ENCODE measurements around the gene PAXIP1. TPM values are rescaled to one million over a fixed set of nuclear protein-coding genes. Genes with fewer than 3 reads are reported as not detected.
"Not testable (repeated sequence)": the region's sequence is repeated elsewhere in the genome, so short reads cannot be mapped to it uniquely, and the experiment has no call there.

The PAXIP1 gene
- total RNA-seq, 1 donor from 2014 or later: 5.8 TPM

GRCh38 chr7:154950960-154951359, 52.0 kb downstream of the PAXIP1 start:
- ATAC-seq (peak; percentile 80), DNase-seq (ENCODE audit: low spot score) (no peak)

- DNase-seq (ENCODE audit: low spot score) (no peak), ATAC-seq (no peak)
Observed at GRCh38 chr7:154947604-154948003, 55.3 kb downstream of the PAXIP1 start.

- no peak for ATAC-seq
- no peak for DNase-seq (ENCODE audit: low spot score)
Observed at GRCh38 chr7:154946166-154946565, 56.8 kb downstream of the PAXIP1 start.

GRCh38 chr7:154943906-154944305, 59.0 kb downstream of the PAXIP1 start:
- DNase-seq (ENCODE audit: low spot score) (no peak), ATAC-seq (no peak)

- ATAC-seq (no peak), DNase-seq (ENCODE audit: low spot score) (no peak)
Observed at GRCh38 chr7:154942691-154943090, 60.2 kb downstream of the PAXIP1 start.

GRCh38 chr7:154937837-154938236, 65.1 kb downstream of the PAXIP1 start:
- DNase-seq (ENCODE audit: low spot score): no peak
- no peak for ATAC-seq

- DNase-seq (ENCODE audit: low spot score); ATAC-seq: not testable (repeated sequence)
Observed at GRCh38 chr7:154934353-154934952, 68.5 kb downstream of the PAXIP1 start.

- no peak for ATAC-seq
- DNase-seq (ENCODE audit: low spot score): no peak
Observed at GRCh38 chr7:154931906-154932305, 71.0 kb downstream of the PAXIP1 start.

- DNase-seq (ENCODE audit: low spot score) (no peak), ATAC-seq (peak; percentile 59)
Observed at GRCh38 chr7:154929006-154929726, 73.8 kb downstream of the PAXIP1 start.

- ATAC-seq (peak; percentile 84), DNase-seq (ENCODE audit: low spot score) (no peak)
Observed at GRCh38 chr7:154928136-154929005, 74.6 kb downstream of the PAXIP1 start.

GRCh38 chr7:154927624-154928125, 75.2 kb downstream of the PAXIP1 start:
- DNase-seq (ENCODE audit: low spot score): peak; percentile 74
- ATAC-seq: peak; percentile 83

GRCh38 chr7:154922472-154922871, 80.5 kb downstream of the PAXIP1 start:
- not testable (repeated sequence) for ATAC-seq

GRCh38 chr7:154919344-154920225, 83.3 kb downstream of the PAXIP1 start:
- peak; percentile 8 for DNase-seq (ENCODE audit: low spot score)

More at GRCh38 chr7:154922472-154922871, 80.5 kb downstream of the PAXIP1 start:
- DNase-seq (ENCODE audit: low spot score): not testable (repeated sequence)

GRCh38 chr7:154918741-154919140, 84.2 kb downstream of the PAXIP1 start:
- ATAC-seq (no peak), DNase-seq (ENCODE audit: low spot score) (no peak)

More at GRCh38 chr7:154919344-154920225, 83.3 kb downstream of the PAXIP1 start:
- ATAC-seq: no peak

- ATAC-seq: no peak
- peak; percentile 1 for DNase-seq (ENCODE audit: low spot score)
Observed at GRCh38 chr7:154918266-154918665, 84.7 kb downstream of the PAXIP1 start.

GRCh38 chr7:154917808-154918160, 85.1 kb downstream of the PAXIP1 start:
- DNase-seq (ENCODE audit: low spot score) (peak; percentile 30), ATAC-seq (no peak)

GRCh38 chr7:154916856-154917807, 85.8 kb downstream of the PAXIP1 start:
- ATAC-seq (no peak), DNase-seq (ENCODE audit: low spot score) (no peak)

GRCh38 chr7:154916381-154916780, 86.5 kb downstream of the PAXIP1 start:
- DNase-seq (ENCODE audit: low spot score) (no peak), ATAC-seq (no peak)

- no peak for ATAC-seq
- DNase-seq (ENCODE audit: low spot score): no peak
Observed at GRCh38 chr7:154915600-154915999, 87.3 kb downstream of the PAXIP1 start.
